Dermis microvascular lymphatic vessel endothelial cell (primary cell): ENCODE data around the gene AARS2. TPM values are rescaled to one million over a fixed set of nuclear protein-coding genes. Genes with fewer than 3 reads are reported as not detected.

Experiments used
- DNase-seq, 2 donors: peaks; one replicate each; pipeline versions ENCODE4 v3.0.0 to v3.0.0-alpha.2; 2010; ENCODE audit warnings: low read depth in 2 of 2
- total RNA-seq: library from RNA; depleted of rRNA; stranded (reverse); fragments of >200 nt; gene quantifications from 2 replicates; pipeline ENCODE4 v1.2.1, GENCODE V29; 2014

Gene AARS2
- total RNA-seq, 1 donor from 2014 or later: 10.7 TPM

- DNase-seq: no peak
Observed at GRCh38 chr6:44301782-44302564, 11.2 kb downstream of the AARS2 start.

GRCh38 chr6:44301106-44301505, 12.0 kb downstream of the AARS2 start:
- no peak for DNase-seq

- DNase-seq: no peak
Observed at GRCh38 chr6:44300292-44300823, 12.8 kb downstream of the AARS2 start.

- no peak for DNase-seq
Observed at GRCh38 chr6:44298864-44299263, 14.3 kb downstream of the AARS2 start.

- DNase-seq: no peak
Observed at GRCh38 chr6:44298055-44298803, 14.9 kb downstream of the AARS2 start.

- peak in 1 of 2 donors; percentile 38 for DNase-seq
Observed at GRCh38 chr6:44297063-44298038, 15.8 kb downstream of the AARS2 start.

GRCh38 chr6:44294832-44295791, 18.0 kb downstream of the AARS2 start:
- no peak for DNase-seq

- no peak for DNase-seq
Observed at GRCh38 chr6:44292661-44293365, 20.3 kb downstream of the AARS2 start.

GRCh38 chr6:44291841-44292240, 21.3 kb downstream of the AARS2 start:
- no peak for DNase-seq

- DNase-seq: no peak
Observed at GRCh38 chr6:44289726-44290260, 23.4 kb downstream of the AARS2 start.

GRCh38 chr6:44286747-44287146, 26.4 kb downstream of the AARS2 start:
- DNase-seq: no peak

GRCh38 chr6:44286285-44286565, 26.9 kb downstream of the AARS2 start:
- DNase-seq: no peak

- peak in 1 of 2 donors; percentile 32 for DNase-seq
Observed at GRCh38 chr6:44285552-44286284, 27.4 kb downstream of the AARS2 start.

GRCh38 chr6:44284867-44285266, 28.3 kb downstream of the AARS2 start:
- no peak for DNase-seq

GRCh38 chr6:44284121-44284520, 29.0 kb downstream of the AARS2 start:
- DNase-seq: no peak

- no peak for DNase-seq
Observed at GRCh38 chr6:44278774-44279697, 34.1 kb downstream of the AARS2 start.

- no peak for DNase-seq
Observed at GRCh38 chr6:44278315-44278714, 34.8 kb downstream of the AARS2 start.

- DNase-seq: no peak
Observed at GRCh38 chr6:44277763-44278162, 35.4 kb downstream of the AARS2 start.
